ENCODE results near the gene CFAP77.

DNA sequence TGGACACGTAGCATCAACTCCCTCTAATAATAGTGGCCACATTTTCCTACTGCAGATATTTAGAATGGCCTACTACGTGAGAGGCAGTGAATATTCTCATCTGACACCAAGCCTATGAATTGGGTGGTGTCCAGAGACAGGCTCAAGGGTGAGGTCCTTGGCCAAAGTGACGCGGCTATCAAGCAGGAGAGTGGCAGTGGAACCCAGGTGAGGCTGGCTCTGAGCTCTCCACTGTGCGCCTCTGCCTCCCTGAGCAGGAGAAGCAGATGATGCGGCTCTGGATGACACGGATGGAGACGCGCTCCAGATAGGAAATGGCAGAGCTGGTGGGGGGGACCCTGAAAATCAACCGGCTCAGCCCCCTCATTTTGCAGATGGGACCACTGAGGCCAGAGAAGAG, 69.7 kb downstream of the CFAP77 start:
- TF ChIP-seq ZFAT (CRISPR knock-in tag; conservative IDR thresholded peaks at IDR 0.05) (no peak), HDAC1 (CRISPR knock-in tag; IDR thresholded peaks at IDR 0.05) (no peak), HDAC2 (CRISPR knock-in tag; IDR thresholded peaks at IDR 0.05) (no peak), ZFP1 (CRISPR knock-in tag; IDR thresholded peaks at IDR 0.05) (no peak), CTCF (CRISPR knock-in tag; IDR thresholded peaks at IDR 0.05) (no peak), EP300 (IDR thresholded peaks at IDR 0.05; ENCODE audit: low read depth in 2 of 2, low read length in 2 of 2) (no peak), EP300 (CRISPR knock-in tag; IDR thresholded peaks at IDR 0.05; ENCODE audit: borderline replicate concordance) (no peak), CBX5 (CRISPR knock-in tag; IDR thresholded peaks at IDR 0.05; ENCODE audit: borderline replicate concordance) (no peak), MAX (IDR thresholded peaks at IDR 0.05) (no peak), HNRNPL (IDR thresholded peaks at IDR 0.05; ENCODE audit: low read depth, low read length) (no peak)
- TF ChIP-seq, protein P1, sequence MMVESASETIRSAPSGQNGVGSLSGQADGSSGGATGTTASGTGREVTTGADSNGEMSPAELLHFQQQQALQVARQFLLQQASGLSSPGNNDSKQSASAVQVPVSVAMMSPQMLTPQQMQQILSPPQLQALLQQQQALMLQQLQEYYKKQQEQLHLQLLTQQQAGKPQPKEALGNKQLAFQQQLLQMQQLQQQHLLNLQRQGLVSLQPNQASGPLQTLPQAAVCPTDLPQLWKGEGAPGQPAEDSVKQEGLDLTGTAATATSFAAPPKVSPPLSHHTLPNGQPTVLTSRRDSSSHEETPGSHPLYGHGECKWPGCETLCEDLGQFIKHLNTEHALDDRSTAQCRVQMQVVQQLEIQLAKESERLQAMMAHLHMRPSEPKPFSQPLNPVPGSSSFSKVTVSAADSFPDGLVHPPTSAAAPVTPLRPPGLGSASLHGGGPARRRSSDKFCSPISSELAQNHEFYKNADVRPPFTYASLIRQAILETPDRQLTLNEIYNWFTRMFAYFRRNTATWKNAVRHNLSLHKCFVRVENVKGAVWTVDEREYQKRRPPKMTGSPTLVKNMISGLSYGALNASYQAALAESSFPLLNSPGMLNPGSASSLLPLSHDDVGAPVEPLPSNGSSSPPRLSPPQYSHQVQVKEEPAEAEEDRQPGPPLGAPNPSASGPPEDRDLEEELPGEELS (CRISPR knock-in tag; IDR thresholded peaks at IDR 0.05), result no peak
- TF ChIP-seq, protein P2, sequence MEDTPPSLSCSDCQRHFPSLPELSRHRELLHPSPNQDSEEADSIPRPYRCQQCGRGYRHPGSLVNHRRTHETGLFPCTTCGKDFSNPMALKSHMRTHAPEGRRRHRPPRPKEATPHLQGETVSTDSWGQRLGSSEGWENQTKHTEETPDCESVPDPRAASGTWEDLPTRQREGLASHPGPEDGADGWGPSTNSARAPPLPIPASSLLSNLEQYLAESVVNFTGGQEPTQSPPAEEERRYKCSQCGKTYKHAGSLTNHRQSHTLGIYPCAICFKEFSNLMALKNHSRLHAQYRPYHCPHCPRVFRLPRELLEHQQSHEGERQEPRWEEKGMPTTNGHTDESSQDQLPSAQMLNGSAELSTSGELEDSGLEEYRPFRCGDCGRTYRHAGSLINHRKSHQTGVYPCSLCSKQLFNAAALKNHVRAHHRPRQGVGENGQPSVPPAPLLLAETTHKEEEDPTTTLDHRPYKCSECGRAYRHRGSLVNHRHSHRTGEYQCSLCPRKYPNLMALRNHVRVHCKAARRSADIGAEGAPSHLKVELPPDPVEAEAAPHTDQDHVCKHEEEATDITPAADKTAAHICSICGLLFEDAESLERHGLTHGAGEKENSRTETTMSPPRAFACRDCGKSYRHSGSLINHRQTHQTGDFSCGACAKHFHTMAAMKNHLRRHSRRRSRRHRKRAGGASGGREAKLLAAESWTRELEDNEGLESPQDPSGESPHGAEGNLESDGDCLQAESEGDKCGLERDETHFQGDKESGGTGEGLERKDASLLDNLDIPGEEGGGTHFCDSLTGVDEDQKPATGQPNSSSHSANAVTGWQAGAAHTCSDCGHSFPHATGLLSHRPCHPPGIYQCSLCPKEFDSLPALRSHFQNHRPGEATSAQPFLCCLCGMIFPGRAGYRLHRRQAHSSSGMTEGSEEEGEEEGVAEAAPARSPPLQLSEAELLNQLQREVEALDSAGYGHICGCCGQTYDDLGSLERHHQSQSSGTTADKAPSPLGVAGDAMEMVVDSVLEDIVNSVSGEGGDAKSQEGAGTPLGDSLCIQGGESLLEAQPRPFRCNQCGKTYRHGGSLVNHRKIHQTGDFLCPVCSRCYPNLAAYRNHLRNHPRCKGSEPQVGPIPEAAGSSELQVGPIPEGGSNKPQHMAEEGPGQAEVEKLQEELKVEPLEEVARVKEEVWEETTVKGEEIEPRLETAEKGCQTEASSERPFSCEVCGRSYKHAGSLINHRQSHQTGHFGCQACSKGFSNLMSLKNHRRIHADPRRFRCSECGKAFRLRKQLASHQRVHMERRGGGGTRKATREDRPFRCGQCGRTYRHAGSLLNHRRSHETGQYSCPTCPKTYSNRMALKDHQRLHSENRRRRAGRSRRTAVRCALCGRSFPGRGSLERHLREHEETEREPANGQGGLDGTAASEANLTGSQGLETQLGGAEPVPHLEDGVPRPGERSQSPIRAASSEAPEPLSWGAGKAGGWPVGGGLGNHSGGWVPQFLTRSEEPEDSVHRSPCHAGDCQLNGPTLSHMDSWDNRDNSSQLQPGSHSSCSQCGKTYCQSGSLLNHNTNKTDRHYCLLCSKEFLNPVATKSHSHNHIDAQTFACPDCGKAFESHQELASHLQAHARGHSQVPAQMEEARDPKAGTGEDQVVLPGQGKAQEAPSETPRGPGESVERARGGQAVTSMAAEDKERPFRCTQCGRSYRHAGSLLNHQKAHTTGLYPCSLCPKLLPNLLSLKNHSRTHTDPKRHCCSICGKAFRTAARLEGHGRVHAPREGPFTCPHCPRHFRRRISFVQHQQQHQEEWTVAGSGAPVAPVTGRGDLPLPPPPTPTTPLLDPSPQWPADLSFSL (CRISPR knock-in tag; IDR thresholded peaks at IDR 0.05), result no peak
- TF ChIP-seq, protein P3, sequence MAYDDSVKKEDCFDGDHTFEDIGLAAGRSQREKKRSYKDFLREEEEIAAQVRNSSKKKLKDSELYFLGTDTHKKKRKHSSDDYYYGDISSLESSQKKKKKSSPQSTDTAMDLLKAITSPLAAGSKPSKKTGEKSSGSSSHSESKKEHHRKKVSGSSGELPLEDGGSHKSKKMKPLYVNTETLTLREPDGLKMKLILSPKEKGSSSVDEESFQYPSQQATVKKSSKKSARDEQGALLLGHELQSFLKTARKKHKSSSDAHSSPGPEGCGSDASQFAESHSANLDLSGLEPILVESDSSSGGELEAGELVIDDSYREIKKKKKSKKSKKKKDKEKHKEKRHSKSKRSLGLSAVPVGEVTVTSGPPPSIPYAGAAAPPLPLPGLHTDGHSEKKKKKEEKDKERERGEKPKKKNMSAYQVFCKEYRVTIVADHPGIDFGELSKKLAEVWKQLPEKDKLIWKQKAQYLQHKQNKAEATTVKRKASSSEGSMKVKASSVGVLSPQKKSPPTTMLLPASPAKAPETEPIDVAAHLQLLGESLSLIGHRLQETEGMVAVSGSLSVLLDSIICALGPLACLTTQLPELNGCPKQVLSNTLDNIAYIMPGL (CRISPR knock-in tag; IDR thresholded peaks at IDR 0.05; ENCODE audit: borderline replicate concordance in 1 of 2, low read depth in 1 of 2), result no peak
- TF ChIP-seq, protein P4, sequence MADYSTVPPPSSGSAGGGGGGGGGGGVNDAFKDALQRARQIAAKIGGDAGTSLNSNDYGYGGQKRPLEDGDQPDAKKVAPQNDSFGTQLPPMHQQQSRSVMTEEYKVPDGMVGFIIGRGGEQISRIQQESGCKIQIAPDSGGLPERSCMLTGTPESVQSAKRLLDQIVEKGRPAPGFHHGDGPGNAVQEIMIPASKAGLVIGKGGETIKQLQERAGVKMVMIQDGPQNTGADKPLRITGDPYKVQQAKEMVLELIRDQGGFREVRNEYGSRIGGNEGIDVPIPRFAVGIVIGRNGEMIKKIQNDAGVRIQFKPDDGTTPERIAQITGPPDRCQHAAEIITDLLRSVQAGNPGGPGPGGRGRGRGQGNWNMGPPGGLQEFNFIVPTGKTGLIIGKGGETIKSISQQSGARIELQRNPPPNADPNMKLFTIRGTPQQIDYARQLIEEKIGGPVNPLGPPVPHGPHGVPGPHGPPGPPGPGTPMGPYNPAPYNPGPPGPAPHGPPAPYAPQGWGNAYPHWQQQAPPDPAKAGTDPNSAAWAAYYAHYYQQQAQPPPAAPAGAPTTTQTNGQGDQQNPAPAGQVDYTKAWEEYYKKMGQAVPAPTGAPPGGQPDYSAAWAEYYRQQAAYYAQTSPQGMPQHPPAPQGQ (CRISPR knock-in tag; IDR thresholded peaks at IDR 0.05; ENCODE audit: borderline replicate concordance), result no peak
- TF ChIP-seq, protein P5, sequence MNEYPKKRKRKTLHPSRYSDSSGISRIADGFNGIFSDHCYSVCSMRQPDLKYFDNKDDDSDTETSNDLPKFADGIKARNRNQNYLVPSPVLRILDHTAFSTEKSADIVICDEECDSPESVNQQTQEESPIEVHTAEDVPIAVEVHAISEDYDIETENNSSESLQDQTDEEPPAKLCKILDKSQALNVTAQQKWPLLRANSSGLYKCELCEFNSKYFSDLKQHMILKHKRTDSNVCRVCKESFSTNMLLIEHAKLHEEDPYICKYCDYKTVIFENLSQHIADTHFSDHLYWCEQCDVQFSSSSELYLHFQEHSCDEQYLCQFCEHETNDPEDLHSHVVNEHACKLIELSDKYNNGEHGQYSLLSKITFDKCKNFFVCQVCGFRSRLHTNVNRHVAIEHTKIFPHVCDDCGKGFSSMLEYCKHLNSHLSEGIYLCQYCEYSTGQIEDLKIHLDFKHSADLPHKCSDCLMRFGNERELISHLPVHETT (CRISPR knock-in tag; conservative IDR thresholded peaks at IDR 0.05), result no peak
